AG04450 (cell line): ENCODE results near the gene METTL25B. TPM values are rescaled to one million over a fixed set of nuclear protein-coding genes. Genes with fewer than 3 reads are reported as not detected.

Experiments used
- CTCF ChIA-PET: fragments of 300-600, 350-600 bp; formaldehyde crosslinking; extraction: SDS; loops from one replicate; lab custom pipeline; 2022; ENCODE audit warnings: antibody characterized with exemption, inconsistent platforms; lab: Charles Lee
- POLR2A ChIA-PET: fragments of 350-600 bp; formaldehyde crosslinking; extraction: SDS; loops from one replicate; lab custom pipeline; 2021; ENCODE audit warnings: antibody characterized with exemption, inconsistent platforms; lab: Yijun Ruan, JAX
- DNase-seq: peaks from one replicate; pipeline ENCODE4 v3.0.0-alpha.2; 2011; ENCODE audit warnings: low read depth, low spot score
- H3K27ac ChIP-seq: one replicate; pipeline ENCODE4 v1.5.1; 2012; ENCODE audit warnings: low read depth, low read length, control low read depth
- H3K27me3 ChIP-seq: one replicate; pipeline ENCODE4 v1.6.0; 2012; ENCODE audit warnings: low read length; ENCODE audit not compliant: control insufficient read depth, insufficient read depth
- H3K4me3 ChIP-seq: 2 replicates; pipeline ENCODE4 v1.5.1; 2011; ENCODE audit warnings: mild to moderate bottlenecking, low read depth, low read length, control low read depth
- H3K9me3 ChIP-seq: 2 replicates; pipeline ENCODE4 v1.5.1; 2012; ENCODE audit warnings: low read length; ENCODE audit not compliant: control insufficient read depth, insufficient read depth
- CTCF ChIP-seq: IDR thresholded peaks from 2 replicates; pipeline ENCODE4 v1.5.1; 2011; ENCODE audit warnings: low read depth, low read length, control low read depth, inconsistent platforms
- polyA plus RNA-seq: library from polyadenylated mRNA; depleted of rRNA; stranded (reverse); fragments of >200 nt; gene quantifications from 2 replicates; pipeline ENCODE4 v1.2.3, GENCODE V29; 2011

METTL25B gene
- polyA plus RNA-seq, 1 experiment: 8.3 TPM

- ChIA-PET CTCF (interaction anchor here (0.6 to 6.4 kb wide), 5 partner anchors 11 to 70 kb away, joined by 3 to 83 read pairs (median 10); no protein-coding TSS in a partner anchor), POLR2A (no interaction called here)
- Histone ChIP-seq H3K9me3 (peaks cover 3% of the 10 kb centered on the region; the same call in 1 of the 2 replicates), H3K27me3 (no peaks in the 10 kb centered on the region), H3K27ac (no peak overlapping the region), H3K4me3 (no peak overlapping the region)
- no peak for DNase-seq
- TF ChIP-seq CTCF: no peak
Measured at GRCh38 chr1:156700736-156701531, 27.3 kb upstream of the METTL25B start.

- Histone ChIP-seq H3K27ac (no peak overlapping the region), H3K27me3 (no peaks in the 10 kb centered on the region), H3K4me3 (no peak overlapping the region; the same call in 1 of the 2 replicates), H3K9me3 (peaks cover 3% of the 10 kb centered on the region; the same call in 1 of the 2 replicates)
- no peak for TF ChIP-seq CTCF
- CTCF ChIA-PET: interaction anchor here (0.6 to 13.7 kb wide), 9 partner anchors 12 to 207 kb away, joined by 3 to 233 read pairs (median 23); partner anchors contain the start of genes ISG20L2 and METTL25B
- POLR2A ChIA-PET: interaction anchor here (0.6 to 4.3 kb wide), 2 partner anchors 14 to 38 kb away, joined by 4 to 18 read pairs; partner anchors contain the start of gene MRPL24
- no peak for DNase-seq
Measured at GRCh38 chr1:156703336-156703735, 24.9 kb upstream of the METTL25B start.

GRCh38 chr1:156703741-156704140, 24.5 kb upstream of the METTL25B start:
- no peak for DNase-seq
- Histone ChIP-seq H3K27ac (no peak overlapping the region), H3K27me3 (no peaks in the 10 kb centered on the region), H3K9me3 (peaks cover 3% of the 10 kb centered on the region; the same call in 1 of the 2 replicates), H3K4me3 (peak overlapping the region; percentile 17; the same call in 1 of the 2 replicates)
- TF ChIP-seq CTCF: no peak
- ChIA-PET POLR2A (interaction anchor here (2.5 to 4.3 kb wide), 2 partner anchors 14 to 24 kb away, joined by 5 to 18 read pairs; partner anchors contain the start of genes ISG20L2 and METTL25B), CTCF (interaction anchor here (0.8 to 13.7 kb wide), 7 partner anchors 12 to 69 kb away, joined by 3 to 233 read pairs (median 3); partner anchors contain the start of genes ISG20L2 and METTL25B)

- H3K27me3 ChIP-seq: no peaks in the 10 kb centered on the region
- no peak for TF ChIP-seq CTCF
- no peak for DNase-seq
- peak overlapping the region; percentile 52 for H3K4me3 ChIP-seq
- H3K9me3 ChIP-seq: peaks cover 3% of the 10 kb centered on the region; the same call in 1 of the 2 replicates
- H3K27ac ChIP-seq: no peak overlapping the region
- ChIA-PET POLR2A (interaction anchor here (1.2 to 4.3 kb wide), 3 partner anchors 15 to 29 kb away, joined by 3 to 18 read pairs (median 5); partner anchors contain the start of genes ISG20L2 and METTL25B), CTCF (interaction anchor here (0.6 to 13.7 kb wide), 7 partner anchors 11 to 44 kb away, joined by 3 to 233 read pairs (median 26); partner anchors contain the start of genes ISG20L2, METTL25B and NES)
Measured at GRCh38 chr1:156704166-156704711, 24.0 kb upstream of the METTL25B start.
